Stimulated activated CD8-positive, alpha-beta memory T cell treated with anti-CD3 and anti-CD28 coated beads, Interleukin-15, amount 100 ng/mL, for 48 hours (primary cell): ENCODE measurements around the gene CARD8.
"Not testable (repeated sequence)": the region's sequence is repeated elsewhere in the genome, so short reads cannot be mapped to it uniquely, and the experiment has no call there.

Experiments
- DNase-seq, 2 donors: peaks; one replicate each; pipeline ENCODE4 v3.0.0-alpha.2; 2020; ENCODE audit warnings: low read depth in 2 of 2

CARD8 gene

GRCh38 chr19:48260359-48260714, 4.6 kb upstream of the CARD8 start:
- not testable (repeated sequence) for DNase-seq

DNA sequence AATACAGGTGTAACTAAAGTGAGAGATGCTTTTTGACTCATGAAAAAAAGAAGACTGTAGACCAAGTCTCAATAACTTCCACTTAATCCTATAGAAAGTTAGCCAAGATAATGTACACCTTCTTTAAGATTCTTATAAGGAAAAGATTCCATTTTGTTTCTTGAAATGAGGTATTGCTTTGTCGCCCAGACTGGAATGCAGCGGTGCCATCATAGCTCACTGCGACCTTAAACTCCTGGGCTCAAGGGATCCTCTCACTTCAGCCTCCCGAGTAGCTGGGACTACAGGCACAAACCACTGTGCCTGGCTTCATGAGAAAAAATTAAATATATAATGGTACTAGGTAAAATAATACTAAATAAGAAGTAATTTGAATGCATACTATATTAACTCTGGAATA, 3.3 kb upstream of the CARD8 start:
- DNase-seq: not testable (repeated sequence)

DNA sequence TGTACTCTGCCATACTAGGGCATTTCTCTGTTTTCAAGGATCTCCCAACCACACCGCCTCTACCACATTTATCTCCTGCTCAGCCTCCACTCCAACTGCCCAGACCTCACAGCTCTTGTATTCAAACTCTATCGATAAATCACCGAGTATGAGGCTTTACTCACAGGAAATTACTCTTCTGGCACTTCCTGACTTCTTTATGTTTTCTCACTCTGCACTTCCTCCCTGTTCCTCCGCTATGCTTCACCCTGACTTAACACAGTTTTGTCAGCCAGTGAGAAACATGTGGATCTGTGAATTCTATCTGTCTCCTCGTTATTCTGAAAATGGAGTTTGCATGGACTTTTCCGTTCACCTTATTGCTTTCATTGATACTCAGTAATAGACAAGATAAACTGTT, 2.6 kb upstream of the CARD8 start:
- no peak for DNase-seq

- DNase-seq: no peak
Measured at GRCh38 chr19:48254529-48254970, 1.2 kb downstream of the CARD8 start.

GRCh38 chr19:48253999-48254398, 1.7 kb downstream of the CARD8 start:
- no peak for DNase-seq

DNA sequence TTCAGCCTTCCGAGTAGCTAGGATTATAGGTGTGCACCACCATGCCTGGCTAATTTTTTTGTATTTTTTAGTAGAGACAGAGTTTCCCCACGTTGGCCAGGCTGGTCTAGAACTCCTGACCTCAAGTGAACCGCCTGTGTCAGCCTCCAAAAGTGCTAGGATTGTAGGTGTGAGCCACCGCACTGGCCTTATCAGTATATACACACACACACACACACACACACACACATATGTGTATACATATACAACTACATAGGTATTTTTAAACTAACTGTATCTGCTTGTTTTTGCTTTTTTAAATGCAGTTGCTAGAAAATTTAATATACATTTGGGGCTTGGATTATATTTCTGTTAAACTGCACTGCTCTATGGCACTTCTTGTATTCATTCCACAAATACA, 3.1 kb downstream of the CARD8 start:
- DNase-seq: no peak

GRCh38 chr19:48250290-48251025, 5.3 kb downstream of the CARD8 start:
- DNase-seq: no peak

DNA sequence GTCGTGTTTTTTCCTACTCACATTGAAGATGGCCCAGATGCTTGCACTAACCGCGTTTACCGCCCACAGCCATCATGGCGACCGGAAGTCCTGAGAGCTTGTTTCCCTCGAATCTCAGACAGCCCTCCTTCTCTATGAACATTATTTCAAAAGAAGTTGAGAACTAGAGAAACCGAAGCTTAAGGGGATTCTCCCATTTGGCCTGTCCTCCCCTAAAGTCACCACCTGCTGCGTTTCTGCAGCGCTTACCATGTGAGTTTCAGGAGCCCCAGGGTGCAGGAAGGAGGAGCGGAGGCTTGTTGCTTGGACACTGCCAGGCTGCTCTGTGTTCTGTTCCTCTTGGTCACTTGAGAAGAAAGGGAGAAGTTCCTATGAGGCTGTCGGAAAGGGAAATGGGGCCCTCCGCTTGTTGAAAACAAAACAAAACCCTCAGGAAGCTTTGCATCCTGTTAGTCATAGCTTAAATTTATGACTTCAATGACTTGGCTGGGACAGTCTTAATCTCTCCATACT, 6.2 kb downstream of the CARD8 start:
- peak; percentile 60 for DNase-seq

- no peak for DNase-seq
Measured at GRCh38 chr19:48248081-48248833, 7.5 kb downstream of the CARD8 start.

DNA sequence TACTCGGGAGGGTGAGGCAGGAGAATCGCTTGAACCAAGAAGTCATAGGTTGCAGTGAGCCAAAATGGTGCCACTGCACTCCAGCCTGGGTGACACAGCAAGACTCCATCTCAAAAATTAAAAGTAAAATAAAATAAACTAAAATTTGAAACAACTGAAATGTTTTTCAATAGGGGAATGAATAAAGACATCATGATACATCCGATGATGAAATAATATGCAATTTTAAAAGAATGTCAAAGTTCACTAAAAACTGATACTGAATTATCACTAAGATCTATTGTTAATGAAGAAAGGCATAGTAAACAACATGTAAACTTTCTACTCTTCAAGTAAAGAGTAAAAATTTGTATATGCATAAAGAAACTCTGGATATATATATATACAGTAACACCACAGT, 8.5 kb downstream of the CARD8 start:
- no peak for DNase-seq

GRCh38 chr19:48246101-48246500, 9.6 kb downstream of the CARD8 start:
- no peak for DNase-seq

- DNase-seq: no peak
Measured at GRCh38 chr19:48244281-48244680, 11.4 kb downstream of the CARD8 start.

- not testable (repeated sequence) for DNase-seq
Measured at GRCh38 chr19:48241771-48242170, 13.9 kb downstream of the CARD8 start.

GRCh38 chr19:48239582-48240141, 16.1 kb downstream of the CARD8 start:
- no peak for DNase-seq

DNA sequence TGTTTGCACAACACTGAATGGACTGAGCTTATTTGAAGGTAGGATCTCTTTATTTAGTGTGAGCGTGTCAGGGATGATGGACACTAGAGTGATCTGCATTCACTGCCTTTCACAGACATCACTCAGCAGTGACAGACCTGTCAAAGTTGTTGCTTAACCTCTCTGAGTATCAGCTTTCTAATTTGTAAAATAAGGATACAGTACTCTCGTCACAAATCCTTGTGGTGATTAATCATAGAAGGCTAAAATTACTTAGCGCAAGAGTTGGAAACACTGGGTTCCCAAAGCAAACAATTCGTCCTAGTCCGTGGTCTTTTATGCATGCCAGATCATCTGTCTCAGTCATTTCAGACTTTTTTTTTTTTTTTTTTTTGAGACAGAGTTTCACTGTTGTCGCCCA, 16.6 kb downstream of the CARD8 start:
- DNase-seq: no peak

GRCh38 chr19:48237057-48237456, 18.7 kb downstream of the CARD8 start:
- no peak for DNase-seq

DNA sequence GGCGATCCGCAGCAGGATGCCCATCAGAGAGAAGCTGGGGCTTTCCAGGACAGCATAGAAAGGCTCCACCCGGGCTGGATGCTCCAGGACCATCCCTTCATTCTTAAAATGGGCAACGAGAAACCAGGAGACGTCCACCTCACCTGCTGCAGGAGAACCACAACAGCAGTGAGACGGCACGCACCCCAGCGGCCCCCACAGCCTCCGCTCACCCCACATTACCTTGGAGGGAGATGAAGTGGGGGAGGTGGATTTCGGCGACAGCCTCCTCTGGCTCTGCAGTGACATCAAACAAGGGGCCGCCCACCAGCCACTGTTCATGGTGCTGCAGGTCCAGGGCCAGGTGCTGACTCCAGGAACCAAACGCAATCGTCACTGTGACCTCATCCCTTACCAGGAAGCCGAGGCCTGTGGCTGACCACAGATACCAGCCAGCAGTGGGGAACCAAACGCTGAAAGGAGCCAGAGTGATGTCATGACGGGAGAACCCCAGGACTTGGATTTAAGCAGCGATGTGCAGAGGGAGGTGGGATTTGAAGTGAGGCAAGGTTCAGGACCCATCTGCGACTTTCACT, 25.1 kb downstream of the CARD8 start:
- peak; percentile 27 to 56 for DNase-seq

GRCh38 chr19:48221628-48222027, 34.1 kb downstream of the CARD8 start:
- no peak for DNase-seq

GRCh38 chr19:48220784-48221183, 34.9 kb downstream of the CARD8 start:
- not testable (repeated sequence) for DNase-seq

DNA sequence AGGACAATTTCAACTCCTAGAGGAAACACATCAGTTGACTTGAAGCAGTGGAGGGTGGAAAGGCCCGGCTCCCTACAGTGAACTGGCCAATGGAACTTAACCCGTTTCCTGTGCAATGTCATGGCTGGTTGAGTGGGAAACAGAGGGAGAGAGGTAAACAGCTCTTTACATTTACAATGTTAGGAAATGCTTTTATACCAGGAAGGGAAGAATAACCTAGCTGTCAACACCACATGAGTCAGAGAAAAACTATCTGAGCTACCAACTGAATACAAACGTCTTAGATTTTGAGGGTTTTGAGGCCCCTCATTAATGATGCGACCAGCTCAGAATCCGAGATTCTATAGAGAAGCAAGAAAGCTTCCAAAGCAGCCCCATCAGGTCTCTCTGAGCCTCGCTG, 36.7 kb downstream of the CARD8 start:
- DNase-seq: no peak

DNA sequence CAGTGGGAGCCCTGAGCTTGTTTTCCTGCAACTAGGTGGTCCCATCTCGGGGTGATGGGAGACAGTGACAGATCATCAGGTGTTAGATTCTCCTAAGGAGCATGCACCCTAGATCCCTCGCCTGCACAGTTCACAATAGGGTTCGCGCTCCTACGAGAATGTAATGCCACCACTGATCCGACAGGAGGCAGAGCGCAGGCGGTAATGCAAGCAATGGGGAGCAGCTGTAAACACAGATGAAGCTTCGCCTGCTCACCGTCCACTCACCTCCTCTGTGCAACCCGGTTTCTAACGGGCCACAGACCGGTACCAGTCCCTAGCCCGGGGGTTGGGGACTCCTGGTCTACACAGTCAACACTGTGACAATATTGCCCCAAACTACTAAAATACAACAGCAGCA, 38.8 kb downstream of the CARD8 start:
- DNase-seq: no peak

GRCh38 chr19:48213959-48214358, 41.8 kb downstream of the CARD8 start:
- no peak for DNase-seq
